IMR-90 (cell line): Measurements from ENCODE around the gene HENMT1. TPM values are rescaled to one million over a fixed set of nuclear protein-coding genes. Genes with fewer than 3 reads are reported as not detected.

Source experiments
- ATAC-seq: fragments of 200-7000 bp; cut with Tn5 transposase; 2 replicates; pipeline ENCODE4 v1.9.1; 2020; ENCODE audit warnings: low read depth, mild to moderate bottlenecking, moderate library complexity
- BruUV-seq: library from RNA; stranded (reverse); fragments of 400-500 nt; replicated peaks from 2 replicates; lab custom pipeline; 2021; lab: Mats Ljungman, UMichigan
- CTCF ChIA-PET: fragments of 300-600 bp; formaldehyde crosslinking; extraction: SDS; loops from one replicate; lab custom pipeline; 2021; ENCODE audit warnings: antibody characterized with exemption; lab: Yijun Ruan, JAX
- POLR2A ChIA-PET: fragments of 300-600 bp; sonication (Branson Sonifier 250); formaldehyde crosslinking; loops from one replicate; lab custom pipeline; 2022; ENCODE audit warnings: antibody characterized with exemption; ENCODE audit not compliant: unreplicated experiment; lab: Charles Lee
- DNase-seq: peaks from one replicate; pipeline ENCODE4 v3.0.0; 2013
- H2AFZ ChIP-seq: replicated peaks from 2 replicates; pipeline ENCODE3; 2013; ENCODE audit warnings: low read length, mild to moderate bottlenecking; ENCODE audit not compliant: poor library complexity
- H2AK5ac ChIP-seq: 2 replicates; pipeline ENCODE4 v1.6.1; 2013; ENCODE audit warnings: low read depth, low read length, inconsistent platforms
- H2AK9ac ChIP-seq: replicated peaks from 2 replicates; pipeline ENCODE3; 2013; ENCODE audit warnings: mild to moderate bottlenecking, low read depth, low read length, moderate library complexity; ENCODE audit not compliant: poor library complexity
- H2BK120ac ChIP-seq: 2 replicates; pipeline ENCODE4 v1.6.1; 2013; ENCODE audit warnings: low read depth, low read length, inconsistent platforms
- H2BK15ac ChIP-seq: 3 replicates; pipeline ENCODE4 v1.6.1; 2013; ENCODE audit warnings: low read depth, low read length, inconsistent platforms
- H2BK20ac ChIP-seq: 2 replicates; pipeline ENCODE4 v1.6.1; 2013; ENCODE audit warnings: low read depth, mild to moderate bottlenecking, inconsistent platforms, low read length, moderate library complexity
- H2BK5ac ChIP-seq: 2 replicates; pipeline ENCODE4 v1.6.1; 2013; ENCODE audit warnings: mild to moderate bottlenecking, low read depth, low read length, inconsistent platforms; ENCODE audit not compliant: poor library complexity, severe bottlenecking
- H3K14ac ChIP-seq: replicated peaks from 2 replicates; pipeline ENCODE4 v1.6.1; 2013; ENCODE audit warnings: low read depth, low read length, inconsistent platforms
- H3K18ac ChIP-seq: 2 replicates; pipeline ENCODE4 v1.6.1; 2013; ENCODE audit warnings: low read depth, low read length, control low read depth
- H3K23ac ChIP-seq: 2 replicates; pipeline ENCODE4 v1.6.1; 2013; ENCODE audit warnings: low read depth, low read length, inconsistent platforms
- H3K27ac ChIP-seq: 2 replicates; pipeline ENCODE4 v1.5.1; 2013; ENCODE audit warnings: mild to moderate bottlenecking, control low read depth, low read length; ENCODE audit not compliant: insufficient read depth
- H3K27me3 ChIP-seq: 2 replicates; pipeline ENCODE4 v1.6.1; 2013; ENCODE audit warnings: low read length; ENCODE audit not compliant: control insufficient read depth, insufficient read depth
- H3K36me3 ChIP-seq: 2 replicates; pipeline ENCODE4 v1.6.1; 2013; ENCODE audit warnings: low read length, mixed read lengths; ENCODE audit not compliant: control insufficient read depth, insufficient read depth
- H3K4ac ChIP-seq: 2 replicates; pipeline ENCODE4 v1.6.1; 2013; ENCODE audit warnings: low read depth, low read length, inconsistent platforms
- H3K4me1 ChIP-seq: 2 replicates; pipeline ENCODE4 v1.6.1; 2013; ENCODE audit warnings: low read length, mixed read lengths; ENCODE audit not compliant: control insufficient read depth, insufficient read depth
- H3K4me2 ChIP-seq: 2 replicates; pipeline ENCODE4 v1.6.1; 2013; ENCODE audit warnings: low read depth, mild to moderate bottlenecking, control low read depth, low read length, moderate library complexity
- H3K4me3 ChIP-seq: 2 replicates; pipeline ENCODE4 v1.5.1; 2013; ENCODE audit warnings: low read depth, mild to moderate bottlenecking, control low read depth, low read length, moderate library complexity; ENCODE audit not compliant: insufficient read depth
- H3K56ac ChIP-seq: 2 replicates; pipeline ENCODE4 v1.6.1; 2013; ENCODE audit warnings: low read length, inconsistent platforms; ENCODE audit not compliant: insufficient read depth; ENCODE audit errors: extremely low read depth
- H3K79me1 ChIP-seq, 2 experiments: 2 replicates each; pipeline ENCODE4 v1.6.1; 2013; ENCODE audit warnings: low read length in 2 of 2, inconsistent platforms in 1 of 2, low read depth in 1 of 2
- H3K9ac ChIP-seq: 2 replicates; pipeline ENCODE4 v1.6.1; 2013; ENCODE audit warnings: low read depth, low read length, control low read depth
- H3K9me1 ChIP-seq: 2 replicates; pipeline ENCODE4 v1.6.1; 2013; ENCODE audit warnings: low read length, inconsistent platforms; ENCODE audit not compliant: insufficient read depth
- H3K9me3 ChIP-seq: 2 replicates; pipeline ENCODE4 v1.6.1; 2013; ENCODE audit warnings: low read length; ENCODE audit not compliant: control insufficient read depth, insufficient read depth
- H4K20me1 ChIP-seq: 2 replicates; pipeline ENCODE4 v1.6.1; 2013; ENCODE audit warnings: low read length, inconsistent platforms; ENCODE audit not compliant: insufficient read depth
- H4K5ac ChIP-seq: 2 replicates; pipeline ENCODE4 v1.6.1; 2013; ENCODE audit warnings: mild to moderate bottlenecking, low read depth, low read length, control low read depth
- H4K8ac ChIP-seq, 2 experiments: 2 replicates each; pipeline ENCODE4 v1.6.1; 2013; ENCODE audit warnings: low read depth in 2 of 2, low read length in 2 of 2, control low read depth in 1 of 2, inconsistent platforms in 1 of 2
- H4K91ac ChIP-seq: 2 replicates; pipeline ENCODE4 v1.6.1; 2013; ENCODE audit warnings: low read depth, low read length, inconsistent platforms; ENCODE audit not compliant: insufficient read depth
- BHLHE40 ChIP-seq: fragments of 150-350 bp; IDR thresholded peaks from 2 replicates; pipeline ENCODE4 v1.6.1; 2016; ENCODE audit warnings: mild to moderate bottlenecking, low read depth, low read length
- CEBPB ChIP-seq: IDR thresholded peaks from 2 replicates; pipeline ENCODE4 v1.6.1; 2012; ENCODE audit warnings: low read depth, low read length, improper control_type of control experiment
- CHD1 ChIP-seq: IDR thresholded peaks from 2 replicates; pipeline ENCODE4 v1.6.1; 2012; ENCODE audit warnings: low read depth, low read length, improper control_type of control experiment
- FOS ChIP-seq: fragments of 150-350 bp; IDR thresholded peaks from 2 replicates; pipeline ENCODE4 v1.6.1; 2016; ENCODE audit warnings: low read depth, low read length
- MAFK ChIP-seq: IDR thresholded peaks from 2 replicates; pipeline ENCODE4 v1.6.1; 2012; ENCODE audit warnings: low read depth, low read length, improper control_type of control experiment
- MAZ ChIP-seq: IDR thresholded peaks from 2 replicates; pipeline ENCODE4 v1.6.1; 2012; ENCODE audit warnings: low read depth, mild to moderate bottlenecking, low read length, improper control_type of control experiment, moderate library complexity, borderline replicate concordance
- MXI1 ChIP-seq: IDR thresholded peaks from 2 replicates; pipeline ENCODE4 v1.6.1; 2012; ENCODE audit warnings: low read depth, mild to moderate bottlenecking, low read length, moderate library complexity, borderline replicate concordance
- NFE2L2 ChIP-seq: fragments of 150-350 bp; IDR thresholded peaks from 2 replicates; pipeline ENCODE4 v1.6.1; 2016; ENCODE audit warnings: low read depth, mild to moderate bottlenecking, low read length
- POLR2A ChIP-seq: IDR thresholded peaks from 2 replicates; pipeline ENCODE4 v1.6.1; 2012; ENCODE audit warnings: mild to moderate bottlenecking, low read depth, low read length
- RAD21 ChIP-seq: IDR thresholded peaks from 2 replicates; pipeline ENCODE4 v1.6.1; 2012; ENCODE audit warnings: low read length, improper control_type of control experiment
- RCOR1 ChIP-seq: IDR thresholded peaks from 2 replicates; pipeline ENCODE4 v1.6.1; 2012; ENCODE audit warnings: mild to moderate bottlenecking, low read length, improper control_type of control experiment; ENCODE audit not compliant: insufficient replicate concordance
- RFX5 ChIP-seq: IDR thresholded peaks from 2 replicates; pipeline ENCODE4 v1.8.0; 2012; ENCODE audit warnings: low read depth, mild to moderate bottlenecking, low read length, moderate library complexity
- SMC3 ChIP-seq: fragments of 150-350 bp; IDR thresholded peaks from 2 replicates; pipeline ENCODE4 v1.6.1; 2016; ENCODE audit warnings: low read depth, mild to moderate bottlenecking, antibody characterized with exemption, low read length, moderate library complexity
- WGBS, 2 experiments: methylation state at CpG; one replicate each; pipeline versions ENCODE4 v1.1.5 to v1.1.7; 2013; ENCODE audit warnings: missing lambda C conversion rate in 2 of 2; ENCODE audit not compliant: insufficient read length in 1 of 2; ENCODE audit errors: extremely low coverage in 2 of 2; 5-methylcytosine and 5-hydroxymethylcytosine counted together
- dilution Hi-C: fragments of 300-500 bp; cut with HindIII; formaldehyde crosslinking; loops from one replicate; pipeline ENCODE4 v1.14.3; 2018; ENCODE audit warnings: low sequenced_read_pairs; ENCODE audit not compliant: unreplicated experiment
- in situ Hi-C: fragments of 300-500 bp; cut with MboI; formaldehyde crosslinking; loops from 3 replicates; pipeline ENCODE4 v1.14.3; 2019; ENCODE audit warnings: low sequenced_read_pairs, inconsistent platforms, mixed read lengths
- intact Hi-C: fragments of 100-400 bp; cut with micrococcal nuclease; formaldehyde crosslinking; loops from 2 replicates; pipeline ENCODE4 v1.10.0; 2022
- polyA plus RNA-seq, 3 experiments: library from polyadenylated mRNA; depleted of rRNA; stranded (reverse); fragments of >200 nt; gene quantifications; 2 replicates each; pipeline ENCODE4 v1.2.3, GENCODE V29; 2012; ENCODE audit warnings: low replicate concordance in 1 of 3
- total RNA-seq: library from RNA; depleted of rRNA; stranded (reverse); fragments of >200 nt; gene quantifications from 2 replicates; pipeline ENCODE4 v1.2.3, GENCODE V29; 2012
- TF ChIP-seq, protein P1 (sequence below): fragments of 150-350 bp; IDR thresholded peaks from 2 replicates; pipeline ENCODE4 v1.6.1; 2017; ENCODE audit warnings: mild to moderate bottlenecking, antibody characterized with exemption, low read length, low read depth
- TF ChIP-seq, protein P2 (sequence below): conservative IDR thresholded peaks from 2 replicates; pipeline ENCODE4 v1.5.1; 2012; ENCODE audit warnings: mild to moderate bottlenecking, low read depth, low read length, improper control_type of control experiment
- TF ChIP-seq, protein P3 (sequence below): fragments of 150-350 bp; IDR thresholded peaks from 2 replicates; pipeline ENCODE4 v1.6.1; 2016; ENCODE audit warnings: low read depth, mild to moderate bottlenecking, low read length, moderate library complexity, borderline replicate concordance

The HENMT1 gene
- total and polyA plus RNA-seq, 2 of the 4 experiments (the other 2 are of a cell fraction), result 0.54 to 0.67 TPM

DNA sequence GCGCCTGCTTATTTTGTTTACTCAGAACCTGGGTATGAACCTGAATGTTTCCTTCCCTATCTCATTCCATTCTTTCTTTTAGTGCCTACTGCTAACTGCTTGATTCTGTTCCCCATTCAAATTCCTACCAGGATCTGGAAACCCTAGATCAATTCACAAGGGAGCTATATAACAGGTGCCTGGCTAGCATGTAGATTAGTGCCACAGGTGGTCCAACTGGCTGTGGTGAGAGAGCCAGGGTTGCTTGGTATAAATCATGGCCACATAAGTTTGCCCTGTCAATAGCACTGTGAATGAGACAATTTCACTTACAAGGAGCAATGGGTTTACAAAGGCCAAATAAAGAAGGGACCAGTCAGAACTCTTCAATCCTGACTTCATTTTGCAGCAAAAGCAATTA, 24.6 kb upstream of the HENMT1 start:
- CTCF ChIA-PET, result no interaction called here
- Histone ChIP-seq H3K4ac (no peak overlapping the region), H2AK5ac (no peak overlapping the region), H4K20me1 (no peaks in the 10 kb centered on the region), H3K4me2 (no peak overlapping the region), H3K56ac (no peak overlapping the region), H2AFZ (no peak overlapping the region), H3K9ac (no peak overlapping the region), H2BK20ac (no peak overlapping the region), H3K27ac (no peak overlapping the region), H3K27me3 (0 out of 2 replicates have a peak, but pooled peaks cover 3% of the 10 kb centered on the region), H2BK15ac (no peak overlapping the region), H3K36me3 (no peaks in the 10 kb centered on the region), H2AK9ac (no peak overlapping the region), H3K9me3 (no peaks in the 10 kb centered on the region), H3K18ac (no peak overlapping the region), H3K79me1 (no peaks in the 10 kb centered on the region), H3K4me1 (no peaks in the 10 kb centered on the region), H3K23ac (no peak overlapping the region), H4K5ac (no peak overlapping the region), H4K8ac (no peak overlapping the region), H3K9me1 (no peaks in the 10 kb centered on the region), H4K91ac (no peak overlapping the region), H3K4me3 (no peak overlapping the region), H3K14ac (no peak overlapping the region), H2BK120ac (no peak overlapping the region), H2BK5ac (no peak overlapping the region)
- intact Hi-C loops (loop anchor here (2.0 kb wide), 1 partner anchor 25 kb away; the partner anchor contains the start of gene HENMT1), in situ Hi-C loops (no loop called here), dilution Hi-C loops (no loop called here)
- TF ChIP-seq BHLHE40 (no peak), NFE2L2 (no peak), POLR2A (no peak), RFX5 (no peak), RAD21 (no peak), RCOR1 (no peak), MAZ (no peak), CHD1 (no peak), SMC3 (no peak), MXI1 (no peak), FOS (no peak), MAFK (no peak), CEBPB (no peak)
- TF ChIP-seq, protein P1, sequence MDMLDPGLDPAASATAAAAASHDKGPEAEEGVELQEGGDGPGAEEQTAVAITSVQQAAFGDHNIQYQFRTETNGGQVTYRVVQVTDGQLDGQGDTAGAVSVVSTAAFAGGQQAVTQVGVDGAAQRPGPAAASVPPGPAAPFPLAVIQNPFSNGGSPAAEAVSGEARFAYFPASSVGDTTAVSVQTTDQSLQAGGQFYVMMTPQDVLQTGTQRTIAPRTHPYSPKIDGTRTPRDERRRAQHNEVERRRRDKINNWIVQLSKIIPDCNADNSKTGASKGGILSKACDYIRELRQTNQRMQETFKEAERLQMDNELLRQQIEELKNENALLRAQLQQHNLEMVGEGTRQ, result no peak
- TF ChIP-seq, protein P2, sequence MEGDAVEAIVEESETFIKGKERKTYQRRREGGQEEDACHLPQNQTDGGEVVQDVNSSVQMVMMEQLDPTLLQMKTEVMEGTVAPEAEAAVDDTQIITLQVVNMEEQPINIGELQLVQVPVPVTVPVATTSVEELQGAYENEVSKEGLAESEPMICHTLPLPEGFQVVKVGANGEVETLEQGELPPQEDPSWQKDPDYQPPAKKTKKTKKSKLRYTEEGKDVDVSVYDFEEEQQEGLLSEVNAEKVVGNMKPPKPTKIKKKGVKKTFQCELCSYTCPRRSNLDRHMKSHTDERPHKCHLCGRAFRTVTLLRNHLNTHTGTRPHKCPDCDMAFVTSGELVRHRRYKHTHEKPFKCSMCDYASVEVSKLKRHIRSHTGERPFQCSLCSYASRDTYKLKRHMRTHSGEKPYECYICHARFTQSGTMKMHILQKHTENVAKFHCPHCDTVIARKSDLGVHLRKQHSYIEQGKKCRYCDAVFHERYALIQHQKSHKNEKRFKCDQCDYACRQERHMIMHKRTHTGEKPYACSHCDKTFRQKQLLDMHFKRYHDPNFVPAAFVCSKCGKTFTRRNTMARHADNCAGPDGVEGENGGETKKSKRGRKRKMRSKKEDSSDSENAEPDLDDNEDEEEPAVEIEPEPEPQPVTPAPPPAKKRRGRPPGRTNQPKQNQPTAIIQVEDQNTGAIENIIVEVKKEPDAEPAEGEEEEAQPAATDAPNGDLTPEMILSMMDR, result no peak
- TF ChIP-seq, protein P3, sequence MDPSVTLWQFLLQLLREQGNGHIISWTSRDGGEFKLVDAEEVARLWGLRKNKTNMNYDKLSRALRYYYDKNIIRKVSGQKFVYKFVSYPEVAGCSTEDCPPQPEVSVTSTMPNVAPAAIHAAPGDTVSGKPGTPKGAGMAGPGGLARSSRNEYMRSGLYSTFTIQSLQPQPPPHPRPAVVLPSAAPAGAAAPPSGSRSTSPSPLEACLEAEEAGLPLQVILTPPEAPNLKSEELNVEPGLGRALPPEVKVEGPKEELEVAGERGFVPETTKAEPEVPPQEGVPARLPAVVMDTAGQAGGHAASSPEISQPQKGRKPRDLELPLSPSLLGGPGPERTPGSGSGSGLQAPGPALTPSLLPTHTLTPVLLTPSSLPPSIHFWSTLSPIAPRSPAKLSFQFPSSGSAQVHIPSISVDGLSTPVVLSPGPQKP, result no peak
- no peak for ATAC-seq
- no peak for DNase-seq
- WGBS, 2 experiments, result 100% methylated on average over 1 of the region's 1 CpG; no CpG with 5 or more reads in 1 of the 2 experiments
- no TSS peak for BruUV-seq
- POLR2A ChIA-PET, result no interaction called here
